Amygdala (tissue), 56 donors: ENCODE measurements around the gene LRIF1.
"Not testable (repeated sequence)": the region's sequence is repeated elsewhere in the genome, so short reads cannot be mapped to it uniquely, and the experiment has no call there.

Experiments
- DNase-seq, 56 donors: peaks; one replicate each; lab custom pipeline; 2025; lab: John Stamatoyannopoulos, UW

Gene LRIF1

GRCh38 chr1:110951161-110951560 is 12.6 kb downstream of the LRIF1 start:
- DNase-seq = no peak

GRCh38 chr1:110948038-110948810 is 15.5 kb downstream of the LRIF1 start:
- no peak for DNase-seq

- no peak for DNase-seq
These were observed 18.1 kb downstream of the LRIF1 start for GRCh38 chr1:110945626-110946025.

GRCh38 chr1:110944806-110945205 is 18.9 kb downstream of the LRIF1 start:
- DNase-seq = no peak

- DNase-seq = no peak
These were observed 27.2 kb downstream of the LRIF1 start for GRCh38 chr1:110936567-110936966.

- not testable (repeated sequence) for DNase-seq
These were observed 32.6 kb downstream of the LRIF1 start for GRCh38 chr1:110931097-110931496.

GRCh38 chr1:110928904-110929303 is 34.8 kb downstream of the LRIF1 start:
- DNase-seq = no peak

GRCh38 chr1:110928191-110928590 is 35.5 kb downstream of the LRIF1 start:
- DNase-seq = no peak

GRCh38 chr1:110927484-110928075 is 36.1 kb downstream of the LRIF1 start:
- DNase-seq = no peak

GRCh38 chr1:110921953-110922352 is 41.8 kb downstream of the LRIF1 start:
- DNase-seq = no peak

- DNase-seq = no peak
These were observed 45.7 kb downstream of the LRIF1 start for GRCh38 chr1:110918016-110918415.

- no peak for DNase-seq
These were observed 46.9 kb downstream of the LRIF1 start for GRCh38 chr1:110916669-110917306.

GRCh38 chr1:110916274-110916668 is 47.5 kb downstream of the LRIF1 start:
- DNase-seq = no peak

- no peak for DNase-seq
These were observed 47.9 kb downstream of the LRIF1 start for GRCh38 chr1:110915804-110916203.

- no peak for DNase-seq
These were observed 49.0 kb downstream of the LRIF1 start for GRCh38 chr1:110914676-110915075.

- DNase-seq = no peak
These were observed 50.9 kb downstream of the LRIF1 start for GRCh38 chr1:110912784-110913183.

GRCh38 chr1:110903853-110904500 is 59.7 kb downstream of the LRIF1 start:
- no peak for DNase-seq

GRCh38 chr1:110902820-110903463 is 60.8 kb downstream of the LRIF1 start:
- no peak for DNase-seq

- no peak for DNase-seq
These were observed 64.3 kb downstream of the LRIF1 start for GRCh38 chr1:110899458-110899843.

GRCh38 chr1:110898734-110899457 is 64.8 kb downstream of the LRIF1 start:
- DNase-seq = no peak
